GM19025 (cell line): ENCODE results near the gene DGCR8.

Experiments
- ATAC-seq: cut with Tn5 transposase; IDR thresholded peaks from one replicate; pipeline ENCODE4 v1.9.1; 2021; ENCODE audit warnings: mild to moderate bottlenecking, low read depth, moderate library complexity; ENCODE audit not compliant: unreplicated experiment

DGCR8 gene

GRCh38 chr22:20107951-20108756 lies 28.1 kb downstream of the DGCR8 start:
- no peak for ATAC-seq

DNA sequence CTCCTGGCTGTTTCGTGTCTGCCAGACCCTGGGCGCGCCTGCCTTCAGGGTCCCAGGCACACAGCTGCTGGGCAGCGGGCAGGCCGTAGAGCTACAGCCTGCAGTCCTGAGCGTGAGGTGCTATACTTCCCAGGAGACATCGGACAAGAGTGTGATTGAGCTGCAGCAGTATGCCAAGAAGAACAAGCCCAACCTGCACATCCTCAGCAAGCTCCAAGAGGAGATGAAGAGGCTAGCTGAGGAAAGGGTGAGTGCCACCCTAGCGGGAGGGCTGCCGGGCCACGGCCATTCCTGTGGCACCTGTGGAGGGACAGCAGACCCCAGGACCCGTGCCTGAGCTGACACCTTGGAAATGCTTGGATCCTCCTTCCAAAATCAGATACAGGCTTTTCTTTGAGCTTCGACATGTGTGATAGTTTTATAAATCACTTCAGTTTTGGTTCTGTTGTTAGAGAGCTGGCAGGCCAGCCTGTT lies 28.8 kb downstream of the DGCR8 start:
- ATAC-seq: no peak

- ATAC-seq: no peak
Measured at GRCh38 chr22:20109411-20110358, 29.6 kb downstream of the DGCR8 start.

DNA sequence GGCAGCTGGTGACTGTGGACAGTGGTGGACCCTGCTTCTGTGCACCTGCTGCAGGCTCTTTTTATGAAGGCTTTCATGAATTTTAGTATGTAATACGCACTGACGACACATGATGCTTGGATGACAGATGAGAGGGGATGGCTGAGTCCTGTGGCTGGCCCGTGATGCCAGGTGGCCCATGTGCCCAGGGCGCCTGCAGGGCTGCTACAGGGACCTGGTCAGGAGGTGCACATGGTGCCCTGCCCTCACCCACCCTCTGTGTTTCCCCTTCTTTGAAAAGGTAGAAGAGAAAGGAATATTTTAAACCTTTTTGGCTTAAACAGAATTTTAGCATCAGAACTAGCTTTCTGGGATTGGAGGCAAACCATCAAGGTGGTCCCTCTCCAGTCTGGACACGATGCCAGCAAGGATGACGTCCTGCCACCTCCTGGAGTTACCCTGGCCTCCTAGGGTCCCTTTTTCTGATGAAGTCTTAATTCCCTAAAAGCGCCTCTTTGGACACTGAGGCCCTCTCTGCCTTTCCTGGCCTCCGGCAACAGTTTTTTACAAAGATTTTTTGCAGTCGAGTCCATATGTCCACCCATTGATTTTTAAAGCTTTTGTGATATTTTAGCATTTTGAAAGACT lies 30.4 kb downstream of the DGCR8 start:
- no peak for ATAC-seq

DNA sequence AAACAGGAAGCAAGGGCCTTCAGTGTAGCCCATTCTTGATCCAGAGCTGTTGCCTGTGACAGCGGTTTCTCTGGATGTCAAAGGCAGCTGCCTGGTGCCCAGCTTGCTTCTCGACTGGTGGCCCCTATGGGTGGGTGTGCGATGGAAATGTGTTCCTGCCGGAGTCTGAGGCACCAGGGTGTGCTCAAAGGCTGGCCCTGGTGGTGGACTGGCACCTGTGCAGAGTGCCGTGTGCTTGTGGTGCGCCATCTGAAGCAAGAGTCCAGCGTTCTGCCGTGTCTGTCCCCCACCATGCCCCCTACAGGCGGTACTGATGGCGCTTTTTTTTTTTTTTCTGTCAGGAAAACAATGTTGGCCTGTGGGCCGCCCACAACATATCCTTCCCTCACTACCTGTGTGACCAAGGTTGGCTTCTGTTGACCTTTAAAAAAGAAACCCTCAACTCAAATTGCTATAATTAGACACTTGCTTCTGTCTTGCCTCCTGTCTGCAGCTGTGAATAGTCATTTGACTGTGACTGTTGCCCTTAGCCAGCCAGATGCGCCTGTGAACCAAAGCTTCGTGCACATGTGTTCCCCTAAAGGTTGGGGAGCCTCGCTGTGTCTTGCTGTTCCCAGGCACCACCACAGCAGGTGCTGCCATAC lies 31.1 kb downstream of the DGCR8 start:
- ATAC-seq: no peak

DNA sequence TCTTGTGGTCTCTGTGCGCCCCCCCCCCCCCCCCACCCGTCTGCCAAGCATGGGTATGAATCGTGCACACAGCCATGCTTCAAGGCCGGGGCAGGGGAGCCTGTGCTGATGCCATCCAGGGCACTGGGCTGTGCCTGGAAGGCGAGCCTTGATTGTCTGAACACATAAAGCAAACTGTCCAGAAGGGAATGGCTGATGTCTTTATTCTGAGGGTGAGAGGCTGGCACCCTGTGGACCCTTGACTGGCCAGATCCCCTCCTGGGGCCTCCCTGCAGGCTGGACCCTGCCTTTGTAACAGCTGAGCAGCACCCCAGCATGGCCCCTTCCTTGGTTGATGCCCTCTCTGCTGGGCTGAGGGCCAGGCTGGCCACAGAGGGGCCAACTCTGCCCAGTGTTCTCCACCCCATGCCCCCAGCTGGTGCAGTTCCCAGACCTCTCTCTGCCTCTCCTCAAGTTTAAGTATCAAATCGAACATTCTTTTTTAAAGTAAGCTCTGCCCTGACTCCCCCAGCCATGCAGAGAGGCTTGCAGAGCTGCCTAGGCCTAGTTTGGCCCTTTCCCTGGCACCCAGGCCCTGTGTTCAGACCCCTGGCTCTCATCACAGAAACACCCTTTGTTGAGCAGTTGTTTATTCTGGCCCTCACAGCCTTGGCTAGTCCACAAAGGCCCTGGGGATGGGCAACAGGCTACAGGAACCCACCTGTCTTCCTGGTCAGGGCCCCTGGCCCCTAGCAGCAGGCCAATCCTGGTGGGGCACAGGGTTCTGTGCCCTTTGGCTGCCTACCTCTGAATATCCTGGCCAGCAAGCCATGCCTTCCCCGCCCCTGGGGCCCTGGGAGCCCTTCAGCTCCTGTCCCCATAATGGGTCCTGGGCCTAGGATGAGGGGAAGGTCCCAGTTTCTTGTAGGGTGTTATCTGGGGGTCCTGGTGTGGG lies 31.9 kb downstream of the DGCR8 start:
- no peak for ATAC-seq

DNA sequence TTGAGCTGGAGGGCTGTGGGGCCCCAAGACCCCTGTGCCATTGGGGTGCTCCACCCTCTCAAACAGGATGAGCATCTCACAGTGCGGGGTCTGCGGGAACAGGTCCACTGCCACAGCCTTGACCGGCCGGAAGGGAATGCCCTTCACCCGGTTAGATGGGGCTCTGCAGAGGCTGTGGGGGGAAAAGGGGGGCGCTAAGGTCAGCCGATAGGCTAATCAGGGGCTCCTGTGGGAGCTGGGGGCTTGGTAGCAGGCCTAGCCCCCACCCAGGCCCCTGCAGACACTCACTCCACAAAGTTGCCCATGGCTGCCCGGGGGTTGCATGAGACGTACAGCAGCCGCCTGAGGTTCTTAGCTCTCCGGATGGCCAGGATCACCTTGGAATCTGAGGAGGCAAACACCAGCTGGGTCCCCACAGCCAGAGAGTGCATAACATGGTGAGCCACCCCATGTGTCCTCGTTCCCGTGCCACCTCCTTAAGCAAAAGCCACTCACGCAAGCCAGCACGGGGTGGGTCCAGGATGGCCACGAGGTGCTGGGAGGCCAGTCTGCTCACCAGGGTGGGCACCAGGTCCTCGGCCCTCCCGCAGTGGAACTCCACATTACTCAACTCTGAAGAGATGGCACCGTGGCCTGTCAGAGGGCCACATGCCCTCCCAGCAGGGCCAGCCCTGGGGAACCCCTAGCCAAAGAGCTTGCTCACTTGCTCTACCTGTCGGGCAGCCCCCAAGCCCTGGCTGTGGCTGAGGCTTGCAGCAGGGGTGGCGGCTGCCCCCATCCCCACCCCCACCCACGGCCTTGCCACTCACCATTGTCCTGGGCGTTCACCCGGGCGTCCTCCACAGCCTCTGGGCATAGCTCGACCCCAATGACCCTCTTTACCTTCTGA lies 32.8 kb downstream of the DGCR8 start:
- no peak for ATAC-seq

DNA sequence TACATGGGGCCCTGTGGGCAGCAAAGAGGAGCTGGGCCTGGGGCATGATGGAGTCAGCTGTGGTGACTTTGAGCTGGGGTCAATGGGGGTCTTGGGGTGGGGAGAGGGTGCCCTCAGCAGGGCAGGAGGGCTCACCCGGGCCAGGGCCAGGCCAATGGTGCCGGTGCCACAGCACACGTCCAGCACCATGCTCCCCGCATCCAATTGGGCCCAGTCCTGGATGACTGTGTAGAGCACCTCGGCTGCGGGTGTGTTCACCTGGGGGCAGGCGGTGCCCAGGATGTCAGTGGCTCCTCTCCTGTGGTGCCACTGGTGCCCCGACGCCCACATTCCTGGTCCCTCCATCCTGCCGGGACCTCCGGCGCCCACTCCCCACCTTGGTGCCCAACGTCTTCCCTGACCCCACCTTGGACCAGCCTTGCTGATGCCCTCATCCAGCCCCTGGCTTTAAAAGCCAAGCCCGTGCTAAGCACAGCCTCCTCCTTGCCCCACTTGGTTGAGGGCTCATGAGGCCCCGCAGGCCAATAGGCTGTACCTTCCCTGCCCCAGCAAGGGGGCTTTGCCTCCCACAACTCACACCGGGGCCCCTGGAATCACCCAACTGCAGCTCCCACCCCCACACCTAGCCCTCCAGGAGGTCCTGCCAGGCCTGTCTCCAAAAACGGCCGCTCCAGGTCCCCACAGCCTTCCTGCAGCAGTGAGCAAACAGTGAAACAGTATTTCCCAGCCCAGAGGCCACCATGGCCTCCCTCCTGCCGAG lies 33.7 kb downstream of the DGCR8 start:
- no peak for ATAC-seq

DNA sequence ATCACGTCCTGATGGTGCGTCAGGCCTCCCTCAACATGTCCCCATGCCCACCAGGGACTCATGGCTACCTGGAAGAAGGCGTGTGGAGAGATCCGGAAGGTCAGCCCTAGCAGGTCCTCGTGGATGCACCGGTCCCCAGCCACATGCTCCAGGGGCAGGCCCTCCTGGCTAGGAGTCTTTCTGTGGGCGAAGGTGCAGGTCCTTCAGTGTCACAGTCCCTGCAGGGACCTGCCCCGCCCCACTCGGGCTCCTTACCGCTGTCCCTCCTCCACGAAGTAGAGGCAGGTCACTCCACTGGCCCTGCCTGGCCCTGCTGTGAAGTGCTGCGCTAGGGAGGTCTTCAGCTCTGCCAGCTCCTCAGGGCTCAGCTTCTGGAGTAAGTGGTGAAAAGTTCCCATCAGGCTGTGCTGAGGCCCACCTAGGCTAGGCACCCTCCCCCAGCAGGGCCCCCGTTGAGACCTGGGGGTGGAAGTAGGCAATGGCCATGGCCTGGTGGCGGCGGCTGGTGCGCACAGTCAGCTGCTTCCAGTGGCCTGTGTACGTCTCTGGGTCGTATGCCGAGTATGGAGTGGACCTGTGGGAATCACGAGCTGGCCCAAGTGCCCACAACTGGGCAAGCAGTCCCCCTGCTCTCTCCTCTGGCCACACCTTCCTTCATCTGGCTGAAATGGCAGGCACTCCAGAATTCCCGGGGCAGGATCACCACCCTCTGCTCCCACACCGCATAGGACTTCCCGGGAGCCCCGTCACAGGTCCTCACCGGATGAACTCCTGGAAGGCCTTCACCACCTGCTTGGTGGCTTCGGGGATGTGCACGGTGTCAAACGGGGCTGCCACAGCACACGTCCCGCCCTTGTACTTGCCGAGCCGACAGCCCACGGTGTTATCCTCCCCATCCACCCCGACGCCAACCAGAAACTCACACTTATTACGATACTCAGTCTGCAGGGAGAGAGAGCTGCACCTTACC lies 34.8 kb downstream of the DGCR8 start:
- ATAC-seq: no peak

- no peak for ATAC-seq
Measured at GRCh38 chr22:20115691-20116375, 35.8 kb downstream of the DGCR8 start, which contains the start of gene RANBP1. TSS of gene RANBP1 (plus strand) at chr22:20116104. CDS start at chr22:20116185, 81 bp downstream.

GRCh38 chr22:20116376-20116950 lies 36.4 kb downstream of the DGCR8 start:
- no peak for ATAC-seq

DNA sequence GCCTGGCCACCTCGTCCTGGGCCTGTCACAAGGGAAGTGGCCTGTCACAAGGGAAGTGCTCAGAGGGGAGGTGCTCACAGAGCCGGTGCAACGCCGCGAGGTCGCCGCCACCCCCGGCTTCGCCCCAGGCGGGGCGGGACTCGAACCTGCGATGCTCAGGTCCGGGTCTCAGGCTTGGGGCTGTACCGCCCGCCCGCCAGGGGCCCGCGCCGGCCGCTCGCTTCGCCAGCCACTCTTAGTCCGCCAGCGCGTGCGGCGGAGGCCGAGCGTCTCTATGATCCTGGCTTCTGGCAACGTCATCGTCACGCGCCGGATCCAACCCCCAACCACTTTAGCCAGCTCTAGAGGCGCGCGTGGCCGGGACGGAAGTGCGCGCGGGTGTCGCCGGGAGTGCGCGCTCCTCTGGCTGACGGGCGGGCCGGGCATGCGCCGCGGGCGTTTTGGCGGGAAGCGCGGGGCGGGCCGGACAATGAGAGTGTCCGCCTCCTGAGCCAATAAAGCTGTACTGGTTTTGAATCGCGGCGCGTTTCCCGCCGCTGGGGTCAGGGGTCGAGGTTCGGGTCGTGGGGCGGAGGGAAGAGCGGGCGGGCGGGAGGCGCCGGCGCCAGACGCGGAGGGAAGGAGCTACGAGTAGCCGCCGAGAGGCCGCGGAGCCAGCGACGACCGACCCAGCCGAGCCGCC lies 37.1 kb downstream of the DGCR8 start, which contains the start of gene TRMT2A:
Gene TRMT2A (minus strand): TSS at position 276 of the 682 bp plus-strand sequence. CDS start 320 bp downstream, outside the sequence.
- peak; percentile 80 for ATAC-seq

- ATAC-seq: peak; percentile 14
Measured at GRCh38 chr22:20117633-20118299, 37.7 kb downstream of the DGCR8 start.

- ATAC-seq: no peak
Measured at GRCh38 chr22:20118300-20119020, 38.4 kb downstream of the DGCR8 start.
